Measurements from ENCODE around the gene STYX. TPM values are rescaled to one million over a fixed set of nuclear protein-coding genes. Genes with fewer than 3 reads are reported as not detected.

Gene STYX
- total RNA-seq, 1 experiment from 2014 or later, result 24.0 TPM

DNA sequence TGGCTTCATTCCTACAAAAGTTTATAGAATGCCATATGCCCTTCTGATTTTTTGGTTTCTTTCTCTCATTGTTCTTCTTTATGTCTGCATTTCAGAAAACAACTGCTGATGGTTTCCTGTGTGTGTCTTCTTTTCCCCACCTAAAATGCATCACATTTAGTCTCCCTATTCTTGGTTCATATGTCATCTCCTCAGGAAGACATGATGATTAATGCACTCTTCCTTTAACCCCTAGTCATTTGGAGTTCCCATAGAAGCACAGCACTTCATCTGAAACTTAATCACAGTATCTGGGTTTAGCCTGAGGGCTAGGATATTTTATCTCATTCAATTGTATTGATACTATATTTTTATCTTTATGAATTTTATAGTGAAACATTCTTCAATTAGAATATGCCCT, 39.9 kb downstream of the STYX start:
- Histone ChIP-seq H3K27ac (ENCODE audit: insufficient read length, low read depth, low read length) (no peak overlapping the region), H3K79me1 (ENCODE audit: insufficient read depth, low read depth, low read length, poor library complexity, severe bottlenecking) (peaks cover 3% of the 10 kb centered on the region), H3K23ac (ENCODE audit: insufficient read length, low read depth, low read length) (no peak overlapping the region), H2AFZ (ENCODE audit: low read length) (no peak overlapping the region), H4K5ac (ENCODE audit: insufficient read length, low read depth, low read length) (no peak overlapping the region), H2BK12ac (ENCODE audit: insufficient read length, low read depth, low read length) (no peak overlapping the region), H2BK5ac (ENCODE audit: insufficient read length, low read length) (no peak overlapping the region), H3K4ac (ENCODE audit: low read depth, low read length) (no peak overlapping the region), H3K4me2 (ENCODE audit: insufficient read depth, insufficient read length, low read length) (no peak overlapping the region), H2BK20ac (ENCODE audit: low read depth, low read length, poor library complexity, severe bottlenecking) (no peak overlapping the region), H4K91ac (ENCODE audit: insufficient read length, low read depth, low read length) (no peak overlapping the region), H2BK120ac (ENCODE audit: low read depth, low read length, poor library complexity, severe bottlenecking) (no peak overlapping the region), H3T11ph (ENCODE audit: low read length) (no peak overlapping the region), H3K27me3 (ENCODE audit: insufficient read depth, low read length) (no peaks in the 10 kb centered on the region), H2BK15ac (ENCODE audit: low read depth, low read length) (no peak overlapping the region), H3K9ac (ENCODE audit: extremely low read depth, insufficient read length, low read length) (no peak overlapping the region), H3K23me2 (ENCODE audit: insufficient read length, low read depth, low read length, poor library complexity, severe bottlenecking) (no peaks in the 10 kb centered on the region), H3K4me1 (ENCODE audit: insufficient read depth, low read length) (no peaks in the 10 kb centered on the region), H4K8ac (replicated peaks; ENCODE audit: insufficient read length, low read depth, low read length) (no peak overlapping the region), H4K20me1 (ENCODE audit: control insufficient read depth, insufficient read depth, insufficient read length) (no peaks in the 10 kb centered on the region), H3K18ac (ENCODE audit: insufficient read length, low read depth, low read length) (no peak overlapping the region), H2AK5ac (ENCODE audit: insufficient read length, low read length) (no peak overlapping the region), H3K56ac (ENCODE audit: insufficient read length, low read depth, low read length) (no peak overlapping the region), H3K14ac (ENCODE audit: insufficient read depth, low read length) (no peak overlapping the region), H3K9me3 (ENCODE audit: control insufficient read depth, low read depth, low read length) (no peaks in the 10 kb centered on the region), H3K79me2 (ENCODE audit: insufficient read depth, low read length) (no peaks in the 10 kb centered on the region)
- TF ChIP-seq, protein P1, sequence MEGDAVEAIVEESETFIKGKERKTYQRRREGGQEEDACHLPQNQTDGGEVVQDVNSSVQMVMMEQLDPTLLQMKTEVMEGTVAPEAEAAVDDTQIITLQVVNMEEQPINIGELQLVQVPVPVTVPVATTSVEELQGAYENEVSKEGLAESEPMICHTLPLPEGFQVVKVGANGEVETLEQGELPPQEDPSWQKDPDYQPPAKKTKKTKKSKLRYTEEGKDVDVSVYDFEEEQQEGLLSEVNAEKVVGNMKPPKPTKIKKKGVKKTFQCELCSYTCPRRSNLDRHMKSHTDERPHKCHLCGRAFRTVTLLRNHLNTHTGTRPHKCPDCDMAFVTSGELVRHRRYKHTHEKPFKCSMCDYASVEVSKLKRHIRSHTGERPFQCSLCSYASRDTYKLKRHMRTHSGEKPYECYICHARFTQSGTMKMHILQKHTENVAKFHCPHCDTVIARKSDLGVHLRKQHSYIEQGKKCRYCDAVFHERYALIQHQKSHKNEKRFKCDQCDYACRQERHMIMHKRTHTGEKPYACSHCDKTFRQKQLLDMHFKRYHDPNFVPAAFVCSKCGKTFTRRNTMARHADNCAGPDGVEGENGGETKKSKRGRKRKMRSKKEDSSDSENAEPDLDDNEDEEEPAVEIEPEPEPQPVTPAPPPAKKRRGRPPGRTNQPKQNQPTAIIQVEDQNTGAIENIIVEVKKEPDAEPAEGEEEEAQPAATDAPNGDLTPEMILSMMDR (conservative IDR thresholded peaks at IDR 0.05), result no peak
- Mint-ChIP-seq H3K27me3 (ENCODE audit: low read depth) (no peaks in the 10 kb centered on the region), H3K4me1 (no peaks in the 10 kb centered on the region), H3K4me3 (no peak overlapping the region), H3K27ac (no peak overlapping the region), H3K9me3 (no peaks in the 10 kb centered on the region), H3K36me3 (ENCODE audit: insufficient read depth in 1 of 3, low read depth in 3 of 3) (peaks cover 4 to 40% (median 34%) of the 10 kb centered on the region in 3 experiments; a peak in 6 of 7 replicates)
- no peak for DNase-seq

Data from H9 (cell line).